GM12864 (cell line): ENCODE results near the gene CTSC.

Experiments used
- DNase-seq: peaks from one replicate; pipeline ENCODE4 v3.0.0-alpha.2; 2011; ENCODE audit warnings: low read depth
- H3K4me3 ChIP-seq: 2 replicates; pipeline ENCODE4 v1.5.1; 2011; ENCODE audit warnings: mild to moderate bottlenecking, low read depth, low read length, control low read depth
- TF ChIP-seq, protein P1 (sequence below): IDR thresholded peaks from 2 replicates; pipeline ENCODE4 v1.5.1; 2011; ENCODE audit warnings: low read depth, mild to moderate bottlenecking, moderate library complexity, low read length, control low read depth, inconsistent platforms; ENCODE audit errors: missing control alignments

The CTSC gene

GRCh38 chr11:88340366-88340935, 2.9 kb upstream of the CTSC start:
- no peak for DNase-seq
- no peak overlapping the region for H3K4me3 ChIP-seq
- TF ChIP-seq, protein P1, sequence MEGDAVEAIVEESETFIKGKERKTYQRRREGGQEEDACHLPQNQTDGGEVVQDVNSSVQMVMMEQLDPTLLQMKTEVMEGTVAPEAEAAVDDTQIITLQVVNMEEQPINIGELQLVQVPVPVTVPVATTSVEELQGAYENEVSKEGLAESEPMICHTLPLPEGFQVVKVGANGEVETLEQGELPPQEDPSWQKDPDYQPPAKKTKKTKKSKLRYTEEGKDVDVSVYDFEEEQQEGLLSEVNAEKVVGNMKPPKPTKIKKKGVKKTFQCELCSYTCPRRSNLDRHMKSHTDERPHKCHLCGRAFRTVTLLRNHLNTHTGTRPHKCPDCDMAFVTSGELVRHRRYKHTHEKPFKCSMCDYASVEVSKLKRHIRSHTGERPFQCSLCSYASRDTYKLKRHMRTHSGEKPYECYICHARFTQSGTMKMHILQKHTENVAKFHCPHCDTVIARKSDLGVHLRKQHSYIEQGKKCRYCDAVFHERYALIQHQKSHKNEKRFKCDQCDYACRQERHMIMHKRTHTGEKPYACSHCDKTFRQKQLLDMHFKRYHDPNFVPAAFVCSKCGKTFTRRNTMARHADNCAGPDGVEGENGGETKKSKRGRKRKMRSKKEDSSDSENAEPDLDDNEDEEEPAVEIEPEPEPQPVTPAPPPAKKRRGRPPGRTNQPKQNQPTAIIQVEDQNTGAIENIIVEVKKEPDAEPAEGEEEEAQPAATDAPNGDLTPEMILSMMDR, result no peak

GRCh38 chr11:88337987-88338668, 592 bp upstream of the CTSC start:
- TF ChIP-seq, protein P1, result no peak
- peak overlapping the region; percentile 90 for H3K4me3 ChIP-seq
- DNase-seq, result no peak

DNA sequence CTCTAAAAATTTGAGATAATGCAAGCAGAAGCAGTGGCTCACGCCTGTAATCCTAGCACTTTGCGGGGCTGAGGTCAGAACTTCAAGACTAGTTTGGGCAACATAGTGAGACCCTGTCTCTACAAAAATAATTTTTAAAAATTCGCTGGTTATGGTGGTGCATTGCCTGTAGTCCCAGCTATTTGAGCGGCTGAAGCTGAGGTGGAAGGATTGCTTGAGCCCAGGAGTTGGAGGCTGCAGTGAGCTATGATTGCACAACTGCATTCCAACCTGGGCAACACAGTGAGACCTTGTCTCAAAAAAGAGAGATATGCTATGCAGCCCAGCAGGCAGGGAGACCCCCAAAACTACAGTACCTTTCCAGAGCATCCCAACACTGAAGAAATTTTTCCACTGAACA, 2.3 kb downstream of the CTSC start:
- no peak for DNase-seq
- TF ChIP-seq, protein P1, result no peak

GRCh38 chr11:88333862-88334261, 3.7 kb downstream of the CTSC start:
- DNase-seq, result no peak
- H3K4me3 ChIP-seq, result peak overlapping the region; percentile 40
- TF ChIP-seq, protein P1, result no peak

More for the DNA sequence above, 2.3 kb downstream of the CTSC start:
- H3K4me3 ChIP-seq, result peak overlapping the region; percentile 90

GRCh38 chr11:88332851-88333250, 4.7 kb downstream of the CTSC start:
- H3K4me3 ChIP-seq, result no peak overlapping the region
- no peak for DNase-seq
- TF ChIP-seq, protein P1, result no peak

DNA sequence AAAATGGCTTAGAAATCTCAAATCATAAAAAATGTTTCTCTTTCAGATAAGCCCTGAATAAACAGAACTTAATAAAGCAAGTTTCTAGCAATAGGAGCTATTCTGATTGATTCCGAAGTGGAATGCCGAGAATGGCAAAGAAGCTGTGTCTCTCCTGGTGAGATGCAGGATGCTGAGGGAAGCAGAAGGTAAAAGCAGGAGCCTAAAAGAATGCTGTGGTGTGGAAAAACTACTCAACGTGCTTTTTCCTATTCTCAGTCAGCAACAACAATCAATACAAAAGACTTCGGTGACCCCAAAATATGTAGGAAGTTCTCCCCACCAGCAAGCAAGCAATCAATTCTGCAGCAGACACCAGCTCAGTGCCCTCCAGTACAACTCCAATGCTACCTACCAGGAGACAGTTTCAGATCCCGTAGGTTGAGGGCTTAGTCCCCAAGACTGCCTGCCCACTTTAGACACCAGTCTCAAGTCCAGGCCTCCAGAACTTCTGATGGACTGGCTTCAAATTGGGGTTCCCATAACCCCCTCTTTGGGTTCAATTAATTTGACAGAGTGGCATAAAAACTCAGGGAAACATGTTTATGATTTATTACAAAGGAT, 6.6 kb downstream of the CTSC start:
- TF ChIP-seq, protein P1, result no peak
- H3K4me3 ChIP-seq, result no peak overlapping the region
- DNase-seq, result no peak
